Spinal cord (tissue), 10 donors: ENCODE results near the gene CD2. TPM values are rescaled to one million over a fixed set of nuclear protein-coding genes. Genes with fewer than 3 reads are reported as not detected.
A peak's percentile ranks its signal among the peaks of the same experiment; 100 is the strongest.

Experiments used
- DNase-seq, 6 donors: peaks; one replicate each; pipeline versions ENCODE4 v3.0.0 to v3.0.0-alpha.2; 2013 to 2015; ENCODE audit warnings: low spot score in 6 of 6, low read depth in 4 of 6
- H3K27ac ChIP-seq: one replicate; pipeline ENCODE4 v1.5.1; 2013; ENCODE audit warnings: low read depth, low read length, control low read depth
- H3K27me3 ChIP-seq: one replicate; pipeline ENCODE4 v1.6.1; 2013; ENCODE audit warnings: low read length; ENCODE audit not compliant: control insufficient read depth, insufficient read depth
- H3K36me3 ChIP-seq: one replicate; pipeline ENCODE4 v1.6.1; 2013; ENCODE audit warnings: low read length; ENCODE audit not compliant: control insufficient read depth, insufficient read depth
- H3K4me1 ChIP-seq: one replicate; pipeline ENCODE4 v1.6.1; 2013; ENCODE audit warnings: low read length; ENCODE audit not compliant: control insufficient read depth, insufficient read depth
- H3K4me3 ChIP-seq: one replicate; pipeline ENCODE4 v1.5.1; 2013; ENCODE audit warnings: low read depth, low read length, control low read depth
- H3K9me3 ChIP-seq: one replicate; pipeline ENCODE4 v1.6.1; 2013; ENCODE audit warnings: low read length; ENCODE audit not compliant: control insufficient read depth, insufficient read depth
- WGBS: methylation state at CpG from one replicate; pipeline ENCODE4 v1.1.5; 2013; ENCODE audit warnings: missing lambda C conversion rate; ENCODE audit not compliant: insufficient coverage; 5-methylcytosine and 5-hydroxymethylcytosine counted together
- polyA plus RNA-seq, 2 donors: library from polyadenylated mRNA; unstranded; fragments of 120-200 nt; gene quantifications; one replicate each; pipeline ENCODE4 v1.2.1, GENCODE V29; 2013; ENCODE audit not compliant: insufficient read length in 2 of 2
- total RNA-seq, 2 donors: library from RNA; depleted of rRNA in 1 of 2; stranded (reverse); fragments of 120-200 nt in 1 of 2; fragments of >200 nt in 1 of 2; gene quantifications; one replicate each; pipeline versions ENCODE4 v1.2.3 to v1.2.4, GENCODE V29; 2013 to 2014
- donor health status: healthy.

Gene CD2
- total and polyA plus RNA-seq, 4 donors: not detected

- Histone ChIP-seq H3K27me3 (no peaks in the 10 kb centered on the region), H3K4me1 (peaks cover 5% of the 10 kb centered on the region), H3K27ac (no peak overlapping the region), H3K9me3 (no peaks in the 10 kb centered on the region), H3K4me3 (no peak overlapping the region), H3K36me3 (no peaks in the 10 kb centered on the region)
- DNase-seq: no peak
Measured at GRCh38 chr1:116731439-116731838, 22.8 kb upstream of the CD2 start.

DNA sequence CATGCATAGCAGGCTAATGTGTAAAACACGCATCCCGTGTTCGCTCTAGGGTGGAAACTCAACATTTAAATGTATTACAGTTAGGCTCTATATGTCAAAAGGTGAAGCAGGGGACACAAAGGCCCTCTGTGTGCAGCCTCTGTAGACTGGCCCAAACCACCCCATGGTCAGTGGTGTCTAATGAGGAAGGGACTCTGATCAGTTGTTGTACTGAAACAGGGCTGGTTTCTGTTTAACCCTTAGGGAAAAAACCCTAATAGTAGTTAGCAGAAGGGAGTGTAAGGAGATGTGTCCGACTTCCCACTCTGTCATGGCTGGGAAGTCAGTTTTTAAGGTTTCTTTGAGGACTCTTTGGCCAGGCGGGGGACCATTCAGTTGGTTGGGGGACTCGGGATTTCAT lies 21.5 kb upstream of the CD2 start:
- peaks cover 5% of the 10 kb centered on the region for H3K4me1 ChIP-seq
- no peaks in the 10 kb centered on the region for H3K9me3 ChIP-seq
- 100% methylated on average over 2 of the region's 6 CpGs for WGBS
- no peaks in the 10 kb centered on the region for H3K27me3 ChIP-seq
- H3K4me3 ChIP-seq: no peak overlapping the region
- H3K36me3 ChIP-seq: no peaks in the 10 kb centered on the region
- H3K27ac ChIP-seq: no peak overlapping the region
- no peak for DNase-seq

DNA sequence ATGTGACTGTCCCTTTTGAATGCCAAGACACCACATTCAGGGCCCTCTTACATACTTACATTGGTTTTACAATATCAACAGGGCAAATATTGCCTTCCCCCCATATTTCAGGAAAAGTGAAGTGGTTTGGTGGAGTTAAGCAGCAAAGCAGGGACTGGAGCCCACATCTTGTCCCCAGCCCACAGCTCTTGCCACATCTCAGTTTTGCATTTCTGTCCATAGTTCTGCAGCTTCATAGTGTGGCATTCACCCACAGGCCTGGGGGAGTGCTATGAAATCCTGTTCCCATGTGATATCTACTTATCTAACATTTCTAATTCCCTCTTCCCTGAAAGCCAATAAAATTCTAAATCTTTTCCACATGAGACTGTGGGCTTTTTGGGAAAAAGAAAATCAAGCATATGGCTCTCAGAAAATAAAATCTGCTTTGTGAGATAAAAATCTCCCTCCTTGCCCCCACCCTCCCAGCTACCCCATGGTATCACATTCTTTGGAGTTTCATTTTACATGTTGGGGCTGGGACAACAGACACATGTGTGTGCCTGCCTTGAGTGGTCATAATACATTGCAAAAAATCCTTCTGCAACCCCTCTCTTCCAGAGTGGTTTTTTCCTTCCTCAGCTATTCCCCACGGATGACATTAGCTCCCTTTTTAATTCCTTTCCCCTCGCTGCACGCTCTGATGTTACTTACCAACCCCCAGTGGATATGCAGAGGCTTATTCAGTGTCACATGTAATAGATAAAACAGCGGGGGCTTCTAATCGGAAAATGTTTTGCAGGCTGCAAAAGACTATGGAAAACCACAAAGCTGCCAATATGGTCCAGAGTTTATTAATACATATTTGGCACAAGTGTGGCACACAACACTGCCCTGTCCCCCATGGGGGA lies 20.5 kb upstream of the CD2 start:
- peak in 2 of 6 donors; percentile 46 to 94 for DNase-seq
- H3K36me3 ChIP-seq: no peaks in the 10 kb centered on the region
- H3K27ac ChIP-seq: no peak overlapping the region
- no peaks in the 10 kb centered on the region for H3K9me3 ChIP-seq
- peaks cover 5% of the 10 kb centered on the region for H3K4me1 ChIP-seq
- H3K4me3 ChIP-seq: no peak overlapping the region
- WGBS: no CpG with 5 or more reads among the region's 5 CpGs
- H3K27me3 ChIP-seq: no peaks in the 10 kb centered on the region

DNA sequence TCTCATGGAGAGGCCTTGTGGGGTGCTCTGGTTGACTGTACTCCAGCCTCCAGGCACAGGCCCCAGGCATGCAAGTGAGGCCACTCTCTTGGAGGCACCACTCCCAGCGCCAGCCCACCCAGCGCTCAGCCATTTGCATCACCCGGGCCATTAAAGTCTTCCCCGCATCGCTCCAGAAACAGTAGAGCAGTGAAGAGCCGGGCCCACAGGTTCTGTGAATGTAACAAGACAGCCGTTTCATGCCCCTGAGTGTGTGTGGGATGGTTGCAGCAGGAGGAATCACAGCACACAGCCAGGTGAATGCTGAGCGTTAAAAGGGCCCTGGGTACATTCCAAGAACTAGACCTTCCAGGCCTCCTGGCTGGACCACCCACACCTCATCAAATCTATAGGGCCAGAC lies 19.0 kb upstream of the CD2 start:
- no peak for DNase-seq
- Histone ChIP-seq H3K9me3 (no peaks in the 10 kb centered on the region), H3K27me3 (no peaks in the 10 kb centered on the region), H3K36me3 (no peaks in the 10 kb centered on the region), H3K4me3 (no peak overlapping the region), H3K4me1 (peaks cover 8% of the 10 kb centered on the region), H3K27ac (no peak overlapping the region)
- WGBS: 78% methylated on average over 8 of the region's 8 CpGs

DNA sequence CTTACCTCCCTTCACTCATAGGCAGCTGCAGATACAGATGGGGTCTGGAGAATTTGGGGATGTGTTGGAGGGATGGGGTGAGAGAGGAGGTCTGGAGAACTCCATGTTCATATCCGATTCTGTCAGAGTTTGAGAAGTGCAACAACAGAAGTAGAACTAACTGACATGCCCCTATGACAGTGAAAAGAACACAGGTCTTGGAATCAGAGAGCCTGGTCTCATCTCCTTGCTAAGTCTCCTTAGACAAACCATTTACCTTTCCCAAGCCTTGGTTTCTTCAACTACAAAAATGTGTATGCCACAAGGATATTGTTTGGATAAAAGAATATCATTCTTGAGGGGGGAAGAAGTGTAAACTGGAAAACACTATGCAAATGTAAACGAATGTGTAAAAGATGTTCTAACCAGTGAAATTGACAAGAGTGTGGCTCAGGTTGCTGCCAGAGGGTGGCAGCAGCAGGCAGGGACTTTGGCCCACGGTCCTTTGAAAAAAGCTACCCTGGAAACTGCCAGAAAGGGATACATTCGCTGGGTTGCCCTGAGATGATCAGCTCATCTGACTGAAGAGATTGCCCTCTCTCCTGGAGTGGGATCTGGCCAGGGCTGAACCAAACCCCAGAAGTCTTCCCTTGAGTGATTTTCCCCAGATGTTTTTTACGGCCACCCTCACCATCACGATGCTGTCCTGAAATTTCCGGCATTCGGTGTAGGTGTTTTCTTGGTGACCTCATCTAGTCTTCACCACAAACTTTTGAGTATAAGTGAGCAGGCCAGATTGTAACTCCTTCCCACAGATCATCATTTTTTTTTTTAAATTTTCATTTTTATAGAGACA lies 17.0 kb upstream of the CD2 start:
- DNase-seq: peak in 5 of 6 donors; percentile 43 to 90 (median 51)
- no peaks in the 10 kb centered on the region for H3K27me3 ChIP-seq
- H3K4me1 ChIP-seq: peaks cover 8% of the 10 kb centered on the region
- no peaks in the 10 kb centered on the region for H3K9me3 ChIP-seq
- no peak overlapping the region for H3K4me3 ChIP-seq
- WGBS: 20% methylated on average over 4 of the region's 8 CpGs
- H3K27ac ChIP-seq: no peak overlapping the region
- H3K36me3 ChIP-seq: no peaks in the 10 kb centered on the region

- no peaks in the 10 kb centered on the region for H3K27me3 ChIP-seq
- DNase-seq: no peak
- no peaks in the 10 kb centered on the region for H3K9me3 ChIP-seq
- peaks cover 8% of the 10 kb centered on the region for H3K4me1 ChIP-seq
- H3K36me3 ChIP-seq: no peaks in the 10 kb centered on the region
- H3K27ac ChIP-seq: no peak overlapping the region
- no peak overlapping the region for H3K4me3 ChIP-seq
- 97% methylated on average over 6 of the region's 7 CpGs for WGBS
Measured at GRCh38 chr1:116737855-116738321, 16.3 kb upstream of the CD2 start.

DNA sequence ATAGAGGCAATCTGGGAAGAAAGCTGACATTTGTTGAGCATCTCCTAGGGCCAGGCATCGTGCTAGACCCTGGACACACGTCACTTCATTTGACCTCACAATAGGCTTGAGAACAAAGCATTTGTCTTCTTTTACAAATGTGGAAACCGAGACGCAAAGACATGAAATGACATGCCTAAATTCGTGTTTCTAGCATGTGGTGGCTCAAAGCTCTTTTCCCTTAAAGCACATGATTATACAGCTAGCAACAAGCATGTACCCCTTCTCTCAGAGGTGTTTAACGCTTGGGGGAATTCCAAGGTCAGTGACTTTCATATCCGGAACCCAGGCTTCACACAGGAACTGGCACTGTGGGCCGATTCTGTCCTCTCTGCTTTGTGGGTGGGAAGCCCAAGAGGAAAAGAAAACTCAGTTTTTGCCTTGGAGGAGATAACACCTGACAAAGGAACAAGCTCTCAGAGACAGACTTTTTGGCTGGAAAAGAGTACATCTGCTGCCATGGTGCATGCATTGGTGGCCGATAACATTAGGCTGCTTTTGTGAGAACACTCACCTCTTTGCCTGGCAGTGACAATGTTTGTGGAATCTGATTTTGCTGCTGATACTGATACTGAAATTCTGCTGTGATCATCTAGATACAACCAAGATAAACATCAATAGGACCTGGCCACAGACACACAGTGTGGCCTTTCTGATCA lies 15.4 kb upstream of the CD2 start:
- DNase-seq: peak in 1 of 6 donors; percentile 21
- H3K9me3 ChIP-seq: peaks cover 6% of the 10 kb centered on the region
- H3K27ac ChIP-seq: no peak overlapping the region
- H3K4me3 ChIP-seq: no peak overlapping the region
- H3K27me3 ChIP-seq: no peaks in the 10 kb centered on the region
- 87% methylated on average over 8 of the region's 9 CpGs for WGBS
- peaks cover 8% of the 10 kb centered on the region for H3K4me1 ChIP-seq
- H3K36me3 ChIP-seq: no peaks in the 10 kb centered on the region

GRCh38 chr1:116739371-116740012 lies 14.7 kb upstream of the CD2 start:
- H3K4me1 ChIP-seq: peaks cover 8% of the 10 kb centered on the region
- WGBS: 90% methylated on average over 3 of the region's 7 CpGs
- no peak overlapping the region for H3K27ac ChIP-seq
- H3K4me3 ChIP-seq: no peak overlapping the region
- H3K36me3 ChIP-seq: no peaks in the 10 kb centered on the region
- peaks cover 10% of the 10 kb centered on the region for H3K9me3 ChIP-seq
- peak in 1 of 6 donors; percentile 17 for DNase-seq
- H3K27me3 ChIP-seq: no peaks in the 10 kb centered on the region

- WGBS: 94% methylated on average over 5 of the region's 6 CpGs
- no peaks in the 10 kb centered on the region for H3K36me3 ChIP-seq
- peaks cover 10% of the 10 kb centered on the region for H3K9me3 ChIP-seq
- DNase-seq: no peak
- H3K4me3 ChIP-seq: no peak overlapping the region
- no peak overlapping the region for H3K27ac ChIP-seq
- H3K4me1 ChIP-seq: peaks cover 4% of the 10 kb centered on the region
- no peaks in the 10 kb centered on the region for H3K27me3 ChIP-seq
Measured at GRCh38 chr1:116740296-116740695, 13.9 kb upstream of the CD2 start.
